EH (cell line): ENCODE data around the gene CAMK4.

ENCODE experiments used
- DNase-seq: peaks from one replicate; pipeline ENCODE4 v3.0.0-alpha.2; 2015; ENCODE audit warnings: low read depth

The CAMK4 gene

GRCh38 chr5:111535879-111536549, 311.8 kb downstream of the CAMK4 start:
- DNase-seq: no peak

GRCh38 chr5:111537141-111538024, 313.2 kb downstream of the CAMK4 start:
- DNase-seq: peak; percentile 78
